Ovary (tissue), 9 donors: Measurements from ENCODE around the gene TBXA2R. TPM values are rescaled to one million over a fixed set of nuclear protein-coding genes. Genes with fewer than 3 reads are reported as not detected.
A peak's percentile ranks its signal among the peaks of the same experiment; 100 is the strongest.

Experiments used
- DNase-seq, 5 donors: peaks; one replicate each; pipeline ENCODE4 v3.0.0-alpha.2; 2019 to 2020
- H3K27ac ChIP-seq, 2 donors: fragments of 200-600 bp; one replicate each; pipeline versions ENCODE4 v1.5.1 to v1.8.0; 2019 to 2022
- H3K27me3 ChIP-seq: fragments of 200-600 bp; one replicate; pipeline ENCODE4 v1.8.0; 2022
- H3K36me3 ChIP-seq: fragments of 200-600 bp; sonication (generic); one replicate; pipeline ENCODE4 v1.5.1; 2019
- H3K4me1 ChIP-seq: one replicate; pipeline ENCODE4 v1.8.1; 2013; ENCODE audit warnings: mild to moderate bottlenecking, moderate library complexity; ENCODE audit not compliant: insufficient read depth
- H3K4me3 ChIP-seq: fragments of 200-600 bp; sonication (generic); one replicate; pipeline ENCODE4 v1.5.1; 2017
- H3K9me3 ChIP-seq, 2 donors: fragments of 200-600 bp in 1 of 2; sonication (generic) in 1 of 2; one replicate each; pipeline versions ENCODE4 v1.5.1 to v1.8.1; 2013 to 2019; ENCODE audit warnings: mild to moderate bottlenecking in 1 of 2, moderate library complexity in 1 of 2
- CTCF ChIP-seq, 3 donors: fragments of 450-650 bp in 2 of 3; fragments of 200-600 bp in 1 of 3; IDR thresholded peaks; one replicate each; pipeline versions ENCODE4 v1.5.1 to v1.8.0; 2016 to 2022; ENCODE audit warnings: antibody characterized with exemption in 3 of 3, mild to moderate bottlenecking in 1 of 3
- EP300 ChIP-seq: sonication (generic); formaldehyde crosslinking; IDR thresholded peaks from one replicate; pipeline ENCODE4 v1.6.1; 2017; ENCODE audit warnings: antibody characterized with exemption
- POLR2A ChIP-seq: fragments of 450-650 bp; IDR thresholded peaks from one replicate; pipeline ENCODE4 v1.6.1; 2017; ENCODE audit warnings: antibody characterized with exemption, mild to moderate bottlenecking, moderate library complexity
- WGBS, 3 donors: extraction: QIAGEN DNeasy Blood & Tissue Kit in 1 of 3; methylation state at CpG; one replicate each; pipeline versions ENCODE4 v1.1.5 to v1.1.7; 2013 to 2017; 5-methylcytosine and 5-hydroxymethylcytosine counted together
- intact Hi-C, 4 donors: fragments of 100-400 bp; cut with DNase I; formaldehyde crosslinking; loops; one replicate each; pipeline versions ENCODE4 v1.11.0 to v1.15.1; 2022 to 2023
- polyA plus RNA-seq, 2 donors: library from polyadenylated mRNA; stranded (reverse); fragments of 200-250 nt in 1 of 2; fragments of 350-450 nt in 1 of 2; fragmentation: Illumina TruSeq in 1 of 2; extraction: RNeasy Lipid Tissue Mini Kit (QIAGEN cat#74804) in 1 of 2; gene quantifications; one replicate each; pipeline ENCODE4 v1.2.3, GENCODE V29; 2013 to 2014
- total RNA-seq, 7 donors: library from RNA; depleted of rRNA in 2 of 7; stranded (reverse); fragments of >200 nt in 2 of 7; fragmentation: NEBNext Ultra II Directional in 3 of 7; extraction: Animal tissue kit (Norgen Biotek cat#: 25700) in 3 of 7; gene quantifications; one replicate each; pipeline versions ENCODE4 v1.1.0 to v1.2.4, GENCODE V29; 2016 to 2023
- donor health status: DM: no; HTN: no; CAD: no; lungs with moderate emphysema.
- donor health status: DM: no; HTN: no; CAD: no.
- donor health status: Bipolar disorder and iron deficiency.
- donor health status: DM: yes; HTN: yes; CAD: no.
- donor health status: DM: no; HTN: no; CAD: no.
- donor health status: DM: yes; HTN: yes; CAD: no.

TBXA2R gene
- total and polyA plus RNA-seq, 9 donors: 1.1 to 3.7 (median 1.5) TPM

GRCh38 chr19:3636962-3637361, 30.3 kb upstream of the TBXA2R start:
- 90 to 91% (median 90%) methylated on average over 18 to 20 of the region's 20 CpGs for WGBS, 3 donors
- H3K9me3 ChIP-seq: no peaks in the 10 kb centered on the region
- H3K4me3 ChIP-seq: no peak overlapping the region
- DNase-seq: no peak
- H3K36me3 ChIP-seq: no peaks in the 10 kb centered on the region
- no peak for TF ChIP-seq POLR2A
- no peak for TF ChIP-seq CTCF (IDR thresholded peaks at IDR 0.05)
- H3K27me3 ChIP-seq: no peaks in the 10 kb centered on the region
- intact Hi-C loops: no loop called here
- H3K4me1 ChIP-seq: peaks cover 12% of the 10 kb centered on the region
- no peak overlapping the region for H3K27ac ChIP-seq

GRCh38 chr19:3636506-3636905, 29.8 kb upstream of the TBXA2R start:
- TF ChIP-seq CTCF (IDR thresholded peaks at IDR 0.05): no peak
- no peak for TF ChIP-seq POLR2A
- TF ChIP-seq EP300: no peak
- Histone ChIP-seq H3K4me3 (no peak overlapping the region), H3K27me3 (no peaks in the 10 kb centered on the region), H3K36me3 (no peaks in the 10 kb centered on the region), H3K27ac (no peak overlapping the region), H3K9me3 (no peaks in the 10 kb centered on the region), H3K4me1 (peaks cover 15% of the 10 kb centered on the region)
- no peak for DNase-seq
- 83 to 87% (median 86%) methylated on average over 17 to 20 of the region's 20 CpGs for WGBS, 3 donors
- intact Hi-C loops: no loop called here

- TF ChIP-seq POLR2A (no peak), CTCF (IDR thresholded peaks at IDR 0.05) (no peak), EP300 (no peak)
- intact Hi-C loops: no loop called here
- no peak overlapping the region for H3K4me3 ChIP-seq
- H3K4me1 ChIP-seq: peaks cover 19% of the 10 kb centered on the region
- 90 to 94% (median 92%) methylated on average over 18 to 19 of the region's 19 CpGs for WGBS, 3 donors
- no peaks in the 10 kb centered on the region for H3K36me3 ChIP-seq
- no peak for DNase-seq
- H3K27me3 ChIP-seq: no peaks in the 10 kb centered on the region
- no peaks in the 10 kb centered on the region for H3K9me3 ChIP-seq
- peak overlapping the region in 1 of 2 donors; percentile 96 for H3K27ac ChIP-seq
Observed at GRCh38 chr19:3634496-3635045, 27.9 kb upstream of the TBXA2R start.

- TF ChIP-seq EP300 (no peak), POLR2A (no peak), CTCF (IDR thresholded peaks at IDR 0.05) (no peak)
- WGBS, 3 donors: 75 to 90% (median 78%) methylated on average over 19 to 22 of the region's 22 CpGs
- peak in 4 of 5 donors; percentile 45 to 66 (median 58) for DNase-seq
- Histone ChIP-seq H3K4me3 (no peak overlapping the region), H3K27ac (peak overlapping the region; percentile 85 to 96), H3K4me1 (peaks cover 19% of the 10 kb centered on the region), H3K9me3 (no peaks in the 10 kb centered on the region), H3K27me3 (no peaks in the 10 kb centered on the region), H3K36me3 (no peaks in the 10 kb centered on the region)
- intact Hi-C loops: no loop called here
Observed at GRCh38 chr19:3633559-3633988, 26.9 kb upstream of the TBXA2R start.
